ENCODE data around the gene MON2.
A peak's percentile ranks its signal among the peaks of the same experiment; 100 is the strongest.

MON2 gene

DNA sequence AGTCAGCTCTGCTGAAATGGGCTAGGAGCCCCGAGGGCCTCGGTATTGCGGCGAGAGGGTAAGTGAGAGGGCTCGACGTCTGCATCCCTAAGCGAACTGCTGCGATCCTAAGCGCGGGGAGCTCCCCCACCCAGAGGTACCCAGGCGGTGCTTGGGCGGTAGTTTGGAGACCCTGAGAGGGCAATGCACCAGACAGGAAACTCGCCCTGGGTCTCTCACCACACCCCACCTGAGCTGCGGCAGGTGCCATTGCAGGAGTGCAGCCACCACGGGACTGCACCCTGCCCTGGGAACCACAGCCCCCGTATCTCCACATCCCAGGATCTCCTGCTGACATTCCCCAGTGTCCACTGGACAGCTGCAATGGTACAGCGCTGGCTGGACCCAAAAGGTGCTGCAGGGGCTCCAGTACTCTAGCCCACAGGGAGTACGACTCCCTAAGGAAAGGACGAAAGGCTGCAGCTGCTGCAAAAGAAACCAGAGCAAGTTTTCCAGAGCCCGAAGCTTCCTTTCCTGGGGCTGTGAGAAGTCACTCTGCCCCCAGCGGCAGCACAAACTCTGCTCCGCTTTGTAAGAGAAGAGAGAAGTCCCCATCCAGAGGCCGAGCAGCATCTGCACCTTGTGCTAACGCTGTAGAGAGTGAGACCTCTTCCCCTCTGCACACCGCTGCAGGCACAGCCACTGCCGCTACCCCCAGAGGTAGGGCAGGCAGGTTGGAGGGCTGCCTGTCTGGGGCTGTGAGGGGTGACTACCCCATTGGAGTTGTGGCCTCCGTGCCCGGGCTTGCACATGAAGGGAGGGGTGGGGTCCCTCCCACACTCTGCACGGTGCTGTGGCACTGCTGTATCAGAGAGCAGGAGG is 31.1 kb upstream of the MON2 start:
- WGBS (ENCODE audit: extremely low coverage, insufficient coverage, low lambda C conversion rate), result no CpG with 5 or more reads among the region's 29 CpGs

DNA sequence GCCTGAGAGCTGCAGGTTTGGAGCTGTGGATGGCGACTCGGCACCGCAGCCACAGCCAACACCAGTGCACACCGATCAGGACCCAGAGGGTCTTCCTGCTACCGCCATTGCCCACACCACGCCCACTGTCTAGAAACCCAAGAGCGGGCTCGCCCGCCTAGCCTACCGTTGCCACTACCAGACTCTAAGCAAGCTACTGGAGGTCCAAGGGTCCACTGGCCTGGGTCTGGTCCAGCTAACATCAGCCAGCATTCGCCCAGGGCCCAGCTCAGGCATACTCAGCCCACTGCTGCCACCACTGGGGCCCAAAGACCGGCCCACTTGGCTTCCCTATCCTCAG is 30.5 kb upstream of the MON2 start:
- peak overlapping the region; percentile 47 for H3K56ac ChIP-seq (ENCODE audit: low read length)
- no CpG with 5 or more reads among the region's 12 CpGs for WGBS (ENCODE audit: extremely low coverage, insufficient coverage, low lambda C conversion rate)
- H3K4me2 ChIP-seq (ENCODE audit: low read length), result peak overlapping the region; percentile 69
- H3K79me1 ChIP-seq (ENCODE audit: low read length), result no peaks in the 10 kb centered on the region
- H3K79me2 ChIP-seq (ENCODE audit: control insufficient read depth, insufficient read depth, low read length), result no peaks in the 10 kb centered on the region
- no peak overlapping the region for H3K9ac ChIP-seq (ENCODE audit: low read length)
- H3K18ac ChIP-seq (ENCODE audit: low read length), result no peak overlapping the region
- H3K23ac ChIP-seq (ENCODE audit: low read length), result no peak overlapping the region
- no peak overlapping the region for H3K4ac ChIP-seq (ENCODE audit: low read depth, low read length)
- H2AK5ac ChIP-seq (ENCODE audit: low read length), result no peak overlapping the region
- H2BK120ac ChIP-seq (ENCODE audit: low read depth, low read length), result no peak overlapping the region
- no peaks in the 10 kb centered on the region for H3K4me1 ChIP-seq (ENCODE audit: control insufficient read depth, low read depth, low read length)
- H3K27ac ChIP-seq (ENCODE audit: low read depth, low read length), result no peak overlapping the region
- DNase-seq, result no peak
- H2BK5ac ChIP-seq (ENCODE audit: low read length), result no peak overlapping the region
- no peak overlapping the region for H3K4me3 ChIP-seq (ENCODE audit: low read length)
- H3K36me3 ChIP-seq (ENCODE audit: control insufficient read depth, insufficient read depth, low read length), result no peaks in the 10 kb centered on the region
- H2BK15ac ChIP-seq (replicated peaks; ENCODE audit: low read depth), result no peak overlapping the region
- H4K8ac ChIP-seq (ENCODE audit: low read depth, low read length), result no peak overlapping the region
- H3K27me3 ChIP-seq (ENCODE audit: insufficient read depth, low read length, poor library complexity), result peaks cover 5% of the 10 kb centered on the region
- no peak overlapping the region for H4K5ac ChIP-seq (ENCODE audit: low read length)

More for the DNA sequence above, 31.1 kb upstream of the MON2 start:
- Histone ChIP-seq H3K9ac (ENCODE audit: low read length) (no peak overlapping the region), H3K56ac (ENCODE audit: low read length) (peak overlapping the region; percentile 49), H4K5ac (ENCODE audit: low read length) (no peak overlapping the region), H2AK5ac (ENCODE audit: low read length) (no peak overlapping the region), H2BK120ac (ENCODE audit: low read depth, low read length) (no peak overlapping the region), H3K4me2 (ENCODE audit: low read length) (peak overlapping the region; percentile 69), H3K4ac (ENCODE audit: low read depth, low read length) (no peak overlapping the region), H3K4me3 (ENCODE audit: low read length) (no peak overlapping the region), H3K36me3 (ENCODE audit: control insufficient read depth, insufficient read depth, low read length) (no peaks in the 10 kb centered on the region), H3K18ac (ENCODE audit: low read length) (no peak overlapping the region), H3K23ac (ENCODE audit: low read length) (no peak overlapping the region), H3K27ac (ENCODE audit: low read depth, low read length) (no peak overlapping the region), H3K27me3 (ENCODE audit: insufficient read depth, low read length, poor library complexity) (peaks cover 5% of the 10 kb centered on the region), H2BK15ac (replicated peaks; ENCODE audit: low read depth) (no peak overlapping the region), H2BK5ac (ENCODE audit: low read length) (no peak overlapping the region), H3K4me1 (ENCODE audit: control insufficient read depth, low read depth, low read length) (no peaks in the 10 kb centered on the region), H3K79me1 (ENCODE audit: low read length) (no peaks in the 10 kb centered on the region), H4K8ac (ENCODE audit: low read depth, low read length) (no peak overlapping the region), H3K79me2 (ENCODE audit: control insufficient read depth, insufficient read depth, low read length) (no peaks in the 10 kb centered on the region)
- DNase-seq, result peak; percentile 88

DNA sequence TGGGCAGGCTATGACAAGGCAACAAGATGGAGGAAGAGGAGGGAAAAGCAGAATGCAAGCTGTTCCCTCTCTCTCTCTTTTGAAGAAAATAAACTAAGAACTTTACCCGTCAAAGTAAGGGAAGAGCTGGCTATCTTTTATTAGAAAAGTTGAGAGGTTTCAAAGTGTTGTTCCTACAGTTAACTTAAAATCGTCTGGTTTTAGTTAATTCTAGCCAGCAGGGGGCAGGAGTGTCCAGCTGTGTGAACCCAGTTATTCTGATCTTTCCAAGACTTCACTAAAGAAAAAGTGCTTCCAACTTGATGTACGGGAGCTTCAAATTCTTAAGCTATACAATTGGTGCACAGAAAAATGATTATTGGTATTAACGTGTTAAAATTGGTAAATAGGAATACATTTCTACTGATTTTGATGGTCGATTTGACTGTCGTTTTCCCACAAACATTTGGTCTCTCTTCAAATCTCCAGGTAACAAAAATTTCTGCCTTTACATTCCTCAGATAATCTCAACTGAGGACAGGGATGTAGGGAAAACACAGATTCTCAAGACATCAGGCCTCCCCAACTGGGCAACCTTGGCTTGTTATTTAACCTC is 28.4 kb upstream of the MON2 start:
- Histone ChIP-seq H4K5ac (ENCODE audit: low read length) (no peak overlapping the region), H2BK120ac (ENCODE audit: low read depth, low read length) (no peak overlapping the region), H3K36me3 (ENCODE audit: control insufficient read depth, insufficient read depth, low read length) (no peaks in the 10 kb centered on the region), H3K79me2 (ENCODE audit: control insufficient read depth, insufficient read depth, low read length) (no peaks in the 10 kb centered on the region), H2BK5ac (ENCODE audit: low read length) (no peak overlapping the region), H3K27ac (ENCODE audit: low read depth, low read length) (no peak overlapping the region), H3K18ac (ENCODE audit: low read length) (no peak overlapping the region), H3K27me3 (ENCODE audit: insufficient read depth, low read length, poor library complexity) (peaks cover 5% of the 10 kb centered on the region), H4K8ac (ENCODE audit: low read depth, low read length) (no peak overlapping the region), H3K4me2 (ENCODE audit: low read length) (no peak overlapping the region), H3K4me1 (ENCODE audit: control insufficient read depth, low read depth, low read length) (no peaks in the 10 kb centered on the region), H3K4ac (ENCODE audit: low read depth, low read length) (no peak overlapping the region), H3K4me3 (ENCODE audit: low read length) (no peak overlapping the region), H3K56ac (ENCODE audit: low read length) (no peak overlapping the region), H3K23ac (ENCODE audit: low read length) (no peak overlapping the region), H3K9ac (ENCODE audit: low read length) (no peak overlapping the region), H2AK5ac (ENCODE audit: low read length) (no peak overlapping the region), H3K79me1 (ENCODE audit: low read length) (no peaks in the 10 kb centered on the region), H2BK15ac (replicated peaks; ENCODE audit: low read depth) (no peak overlapping the region)
- peak; percentile 59 for DNase-seq
- WGBS (ENCODE audit: extremely low coverage, insufficient coverage, low lambda C conversion rate), result no CpG with 5 or more reads among the region's 6 CpGs

DNA sequence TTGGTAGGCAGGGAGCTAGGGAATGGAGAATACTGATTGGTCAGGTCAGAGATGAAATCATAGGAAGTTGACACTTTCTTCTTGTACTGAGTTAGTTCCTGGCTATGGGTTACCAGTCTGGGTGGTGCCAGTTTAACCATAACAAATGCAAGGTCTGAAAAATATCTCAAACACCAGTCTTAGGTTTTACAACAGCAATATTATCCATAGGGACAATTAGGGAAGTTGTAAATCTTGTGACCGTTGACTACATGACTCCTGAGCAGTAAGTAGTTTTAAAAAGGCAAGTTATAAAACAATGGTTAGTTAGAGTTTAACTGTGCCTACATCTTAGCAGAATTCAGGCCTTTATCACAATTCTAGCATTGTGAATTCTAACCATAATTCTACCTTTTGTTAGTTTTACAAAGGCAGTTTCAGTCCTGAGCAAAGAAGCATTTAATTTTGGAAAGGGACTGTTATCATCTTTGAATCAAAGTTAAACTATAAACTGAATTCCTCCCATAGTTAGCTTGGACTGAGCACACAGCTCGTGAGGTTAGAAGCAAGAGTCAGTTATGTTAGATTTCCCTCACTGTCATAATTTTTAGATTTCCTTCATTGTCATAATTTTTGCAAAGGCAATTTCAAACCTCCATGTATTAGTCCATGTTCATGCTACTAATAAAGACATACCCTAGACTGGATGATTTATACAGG is 19.7 kb upstream of the MON2 start:
- DNase-seq, result no peak
- Histone ChIP-seq H3K9ac (ENCODE audit: low read length) (no peak overlapping the region), H2BK120ac (ENCODE audit: low read depth, low read length) (no peak overlapping the region), H3K36me3 (ENCODE audit: control insufficient read depth, insufficient read depth, low read length) (no peaks in the 10 kb centered on the region), H2BK5ac (ENCODE audit: low read length) (no peak overlapping the region), H3K27ac (ENCODE audit: low read depth, low read length) (no peak overlapping the region), H4K8ac (ENCODE audit: low read depth, low read length) (no peak overlapping the region), H3K4me3 (ENCODE audit: low read length) (no peak overlapping the region), H3K4me2 (ENCODE audit: low read length) (no peak overlapping the region), H3K79me1 (ENCODE audit: low read length) (no peaks in the 10 kb centered on the region), H3K79me2 (ENCODE audit: control insufficient read depth, insufficient read depth, low read length) (no peaks in the 10 kb centered on the region), H3K4ac (ENCODE audit: low read depth, low read length) (no peak overlapping the region), H3K27me3 (ENCODE audit: insufficient read depth, low read length, poor library complexity) (no peaks in the 10 kb centered on the region), H3K23ac (ENCODE audit: low read length) (no peak overlapping the region), H4K5ac (ENCODE audit: low read length) (no peak overlapping the region), H3K4me1 (ENCODE audit: control insufficient read depth, low read depth, low read length) (no peaks in the 10 kb centered on the region), H2BK15ac (replicated peaks; ENCODE audit: low read depth) (no peak overlapping the region), H3K56ac (ENCODE audit: low read length) (no peak overlapping the region), H3K18ac (ENCODE audit: low read length) (no peak overlapping the region), H2AK5ac (ENCODE audit: low read length) (no peak overlapping the region)
- WGBS (ENCODE audit: extremely low coverage, insufficient coverage, low lambda C conversion rate), result no CpG with 5 or more reads among the region's 2 CpGs

DNA sequence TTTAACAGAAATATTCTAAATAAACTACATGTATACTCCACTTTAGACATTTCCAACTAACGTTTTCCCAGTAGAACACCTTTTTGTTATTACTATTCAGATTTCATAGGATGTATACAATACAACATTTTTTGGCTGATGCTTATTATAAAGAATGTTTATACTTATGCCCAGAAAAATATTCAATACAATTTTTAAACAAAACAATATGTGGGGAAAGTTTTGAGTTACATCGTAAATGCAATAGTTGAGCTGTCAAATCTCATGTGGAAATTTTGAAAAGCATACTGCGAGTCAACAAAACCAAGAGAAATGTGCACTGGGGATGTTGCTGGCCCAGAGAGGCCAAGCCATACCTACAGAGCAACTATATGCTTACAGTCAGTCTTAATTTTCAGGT is 18.2 kb upstream of the MON2 start:
- no CpG with 5 or more reads among the region's 3 CpGs for WGBS (ENCODE audit: extremely low coverage, insufficient coverage, low lambda C conversion rate)
- H3K79me2 ChIP-seq (ENCODE audit: control insufficient read depth, insufficient read depth, low read length), result no peaks in the 10 kb centered on the region
- DNase-seq, result no peak

More for the DNA sequence above, 18.2 kb upstream of the MON2 start:
- Histone ChIP-seq H4K8ac (ENCODE audit: low read depth, low read length) (no peak overlapping the region), H2BK5ac (ENCODE audit: low read length) (no peak overlapping the region), H3K4ac (ENCODE audit: low read depth, low read length) (no peak overlapping the region), H3K18ac (ENCODE audit: low read length) (no peak overlapping the region), H3K79me1 (ENCODE audit: low read length) (no peaks in the 10 kb centered on the region), H2BK15ac (replicated peaks; ENCODE audit: low read depth) (no peak overlapping the region), H3K4me3 (ENCODE audit: low read length) (no peak overlapping the region), H3K9ac (ENCODE audit: low read length) (no peak overlapping the region), H3K56ac (ENCODE audit: low read length) (no peak overlapping the region), H3K4me1 (ENCODE audit: control insufficient read depth, low read depth, low read length) (no peaks in the 10 kb centered on the region), H2AK5ac (ENCODE audit: low read length) (no peak overlapping the region), H3K27me3 (ENCODE audit: insufficient read depth, low read length, poor library complexity) (no peaks in the 10 kb centered on the region), H3K27ac (ENCODE audit: low read depth, low read length) (no peak overlapping the region), H4K5ac (ENCODE audit: low read length) (no peak overlapping the region), H2BK120ac (ENCODE audit: low read depth, low read length) (no peak overlapping the region), H3K23ac (ENCODE audit: low read length) (no peak overlapping the region), H3K36me3 (ENCODE audit: control insufficient read depth, insufficient read depth, low read length) (no peaks in the 10 kb centered on the region), H3K4me2 (ENCODE audit: low read length) (no peak overlapping the region)
